IMR-90 (cell line): Measurements from ENCODE around the gene VOPP1. TPM values are rescaled to one million over a fixed set of nuclear protein-coding genes. Genes with fewer than 3 reads are reported as not detected.

Source experiments
- ATAC-seq: fragments of 200-7000 bp; cut with Tn5 transposase; 2 replicates; pipeline ENCODE4 v1.9.1; 2020; ENCODE audit warnings: low read depth, mild to moderate bottlenecking, moderate library complexity
- BruUV-seq: library from RNA; stranded (reverse); fragments of 400-500 nt; replicated peaks from 2 replicates; lab custom pipeline; 2021; lab: Mats Ljungman, UMichigan
- CTCF ChIA-PET: fragments of 300-600 bp; formaldehyde crosslinking; extraction: SDS; loops from one replicate; lab custom pipeline; 2021; ENCODE audit warnings: antibody characterized with exemption; lab: Yijun Ruan, JAX
- POLR2A ChIA-PET: fragments of 300-600 bp; sonication (Branson Sonifier 250); formaldehyde crosslinking; loops from one replicate; lab custom pipeline; 2022; ENCODE audit warnings: antibody characterized with exemption; ENCODE audit not compliant: unreplicated experiment; lab: Charles Lee
- DNase-seq: peaks from one replicate; pipeline ENCODE4 v3.0.0; 2013
- H2AFZ ChIP-seq: replicated peaks from 2 replicates; pipeline ENCODE3; 2013; ENCODE audit warnings: low read length, mild to moderate bottlenecking; ENCODE audit not compliant: poor library complexity
- H2AK5ac ChIP-seq: 2 replicates; pipeline ENCODE4 v1.6.1; 2013; ENCODE audit warnings: low read depth, low read length, inconsistent platforms
- H2AK9ac ChIP-seq: replicated peaks from 2 replicates; pipeline ENCODE3; 2013; ENCODE audit warnings: mild to moderate bottlenecking, low read depth, low read length, moderate library complexity; ENCODE audit not compliant: poor library complexity
- H2BK120ac ChIP-seq: 2 replicates; pipeline ENCODE4 v1.6.1; 2013; ENCODE audit warnings: low read depth, low read length, inconsistent platforms
- H2BK15ac ChIP-seq: 3 replicates; pipeline ENCODE4 v1.6.1; 2013; ENCODE audit warnings: low read depth, low read length, inconsistent platforms
- H2BK20ac ChIP-seq: 2 replicates; pipeline ENCODE4 v1.6.1; 2013; ENCODE audit warnings: low read depth, mild to moderate bottlenecking, inconsistent platforms, low read length, moderate library complexity
- H2BK5ac ChIP-seq: 2 replicates; pipeline ENCODE4 v1.6.1; 2013; ENCODE audit warnings: mild to moderate bottlenecking, low read depth, low read length, inconsistent platforms; ENCODE audit not compliant: poor library complexity, severe bottlenecking
- H3K14ac ChIP-seq: replicated peaks from 2 replicates; pipeline ENCODE4 v1.6.1; 2013; ENCODE audit warnings: low read depth, low read length, inconsistent platforms
- H3K18ac ChIP-seq: 2 replicates; pipeline ENCODE4 v1.6.1; 2013; ENCODE audit warnings: low read depth, low read length, control low read depth
- H3K23ac ChIP-seq: 2 replicates; pipeline ENCODE4 v1.6.1; 2013; ENCODE audit warnings: low read depth, low read length, inconsistent platforms
- H3K27ac ChIP-seq: 2 replicates; pipeline ENCODE4 v1.5.1; 2013; ENCODE audit warnings: mild to moderate bottlenecking, control low read depth, low read length; ENCODE audit not compliant: insufficient read depth
- H3K27me3 ChIP-seq: 2 replicates; pipeline ENCODE4 v1.6.1; 2013; ENCODE audit warnings: low read length; ENCODE audit not compliant: control insufficient read depth, insufficient read depth
- H3K36me3 ChIP-seq: 2 replicates; pipeline ENCODE4 v1.6.1; 2013; ENCODE audit warnings: low read length, mixed read lengths; ENCODE audit not compliant: control insufficient read depth, insufficient read depth
- H3K4ac ChIP-seq: 2 replicates; pipeline ENCODE4 v1.6.1; 2013; ENCODE audit warnings: low read depth, low read length, inconsistent platforms
- H3K4me1 ChIP-seq: 2 replicates; pipeline ENCODE4 v1.6.1; 2013; ENCODE audit warnings: low read length, mixed read lengths; ENCODE audit not compliant: control insufficient read depth, insufficient read depth
- H3K4me2 ChIP-seq: 2 replicates; pipeline ENCODE4 v1.6.1; 2013; ENCODE audit warnings: low read depth, mild to moderate bottlenecking, control low read depth, low read length, moderate library complexity
- H3K4me3 ChIP-seq: 2 replicates; pipeline ENCODE4 v1.5.1; 2013; ENCODE audit warnings: low read depth, mild to moderate bottlenecking, control low read depth, low read length, moderate library complexity; ENCODE audit not compliant: insufficient read depth
- H3K56ac ChIP-seq: 2 replicates; pipeline ENCODE4 v1.6.1; 2013; ENCODE audit warnings: low read length, inconsistent platforms; ENCODE audit not compliant: insufficient read depth; ENCODE audit errors: extremely low read depth
- H3K79me1 ChIP-seq, 2 experiments: 2 replicates each; pipeline ENCODE4 v1.6.1; 2013; ENCODE audit warnings: low read length in 2 of 2, inconsistent platforms in 1 of 2, low read depth in 1 of 2
- H3K9ac ChIP-seq: 2 replicates; pipeline ENCODE4 v1.6.1; 2013; ENCODE audit warnings: low read depth, low read length, control low read depth
- H3K9me1 ChIP-seq: 2 replicates; pipeline ENCODE4 v1.6.1; 2013; ENCODE audit warnings: low read length, inconsistent platforms; ENCODE audit not compliant: insufficient read depth
- H3K9me3 ChIP-seq: 2 replicates; pipeline ENCODE4 v1.6.1; 2013; ENCODE audit warnings: low read length; ENCODE audit not compliant: control insufficient read depth, insufficient read depth
- H4K20me1 ChIP-seq: 2 replicates; pipeline ENCODE4 v1.6.1; 2013; ENCODE audit warnings: low read length, inconsistent platforms; ENCODE audit not compliant: insufficient read depth
- H4K5ac ChIP-seq: 2 replicates; pipeline ENCODE4 v1.6.1; 2013; ENCODE audit warnings: mild to moderate bottlenecking, low read depth, low read length, control low read depth
- H4K8ac ChIP-seq, 2 experiments: 2 replicates each; pipeline ENCODE4 v1.6.1; 2013; ENCODE audit warnings: low read depth in 2 of 2, low read length in 2 of 2, control low read depth in 1 of 2, inconsistent platforms in 1 of 2
- H4K91ac ChIP-seq: 2 replicates; pipeline ENCODE4 v1.6.1; 2013; ENCODE audit warnings: low read depth, low read length, inconsistent platforms; ENCODE audit not compliant: insufficient read depth
- CEBPB ChIP-seq: IDR thresholded peaks from 2 replicates; pipeline ENCODE4 v1.6.1; 2012; ENCODE audit warnings: low read depth, low read length, improper control_type of control experiment
- WGBS, 2 experiments: methylation state at CpG; one replicate each; pipeline versions ENCODE4 v1.1.5 to v1.1.7; 2013; ENCODE audit warnings: missing lambda C conversion rate in 2 of 2; ENCODE audit not compliant: insufficient read length in 1 of 2; ENCODE audit errors: extremely low coverage in 2 of 2; 5-methylcytosine and 5-hydroxymethylcytosine counted together
- dilution Hi-C: fragments of 300-500 bp; cut with HindIII; formaldehyde crosslinking; loops from one replicate; pipeline ENCODE4 v1.14.3; 2018; ENCODE audit warnings: low sequenced_read_pairs; ENCODE audit not compliant: unreplicated experiment
- in situ Hi-C: fragments of 300-500 bp; cut with MboI; formaldehyde crosslinking; loops from 3 replicates; pipeline ENCODE4 v1.14.3; 2019; ENCODE audit warnings: low sequenced_read_pairs, inconsistent platforms, mixed read lengths
- intact Hi-C: fragments of 100-400 bp; cut with micrococcal nuclease; formaldehyde crosslinking; loops from 2 replicates; pipeline ENCODE4 v1.10.0; 2022
- polyA plus RNA-seq, 3 experiments: library from polyadenylated mRNA; depleted of rRNA; stranded (reverse); fragments of >200 nt; gene quantifications; 2 replicates each; pipeline ENCODE4 v1.2.3, GENCODE V29; 2012; ENCODE audit warnings: low replicate concordance in 1 of 3
- total RNA-seq: library from RNA; depleted of rRNA; stranded (reverse); fragments of >200 nt; gene quantifications from 2 replicates; pipeline ENCODE4 v1.2.3, GENCODE V29; 2012
- TF ChIP-seq, protein P1 (sequence below): conservative IDR thresholded peaks from 2 replicates; pipeline ENCODE4 v1.5.1; 2012; ENCODE audit warnings: mild to moderate bottlenecking, low read depth, low read length, improper control_type of control experiment

VOPP1 gene
- total and polyA plus RNA-seq, 2 of the 4 experiments (the other 2 are of a cell fraction): 60.2 to 94.5 TPM

DNA sequence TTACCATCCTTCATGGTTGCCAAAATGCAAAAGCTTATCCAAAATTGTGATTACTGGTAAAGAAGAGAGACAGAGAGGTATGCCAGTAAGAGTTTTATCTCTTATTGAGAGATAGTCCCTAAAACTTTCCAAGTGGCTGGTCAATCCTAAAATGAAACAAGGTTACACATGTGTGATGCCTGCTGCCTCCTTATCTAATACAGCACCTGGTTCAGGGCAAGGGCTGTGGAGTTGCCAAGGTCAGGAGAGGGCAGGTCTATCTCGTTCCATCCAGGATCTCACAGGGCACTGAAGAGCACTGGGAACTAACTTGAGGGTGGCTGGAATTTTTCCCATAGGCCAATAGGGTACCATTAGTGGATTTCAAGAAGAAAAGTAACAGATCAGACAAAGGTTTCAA is 18.3 kb downstream of the VOPP1 start:
- Histone ChIP-seq H3K27me3 (no peaks in the 10 kb centered on the region), H2BK5ac (no peak overlapping the region), H3K9me1 (peaks cover 55% of the 10 kb centered on the region), H3K27ac (no peak overlapping the region), H3K9me3 (no peaks in the 10 kb centered on the region), H2BK20ac (peak overlapping the region; percentile 44; the same call in 1 of the 2 replicates), H3K23ac (peak overlapping the region; percentile 44; the same call in 1 of the 2 replicates), H3K4me1 (peaks cover 18% of the 10 kb centered on the region), H3K4me3 (no peak overlapping the region), H3K18ac (no peak overlapping the region), H4K5ac (no peak overlapping the region), H2BK15ac (no peak overlapping the region), H3K14ac (peak overlapping the region; percentile 69; the same call in 1 of the 2 replicates), H2AFZ (no peak overlapping the region), H3K9ac (no peak overlapping the region), H4K20me1 (peaks cover 98% of the 10 kb centered on the region), H3K56ac (no peak overlapping the region), H3K4ac (no peak overlapping the region), H3K4me2 (no peak overlapping the region), H2AK9ac (no peak overlapping the region), H2BK120ac (no peak overlapping the region), H3K36me3 (peaks cover 4% of the 10 kb centered on the region), H3K79me1 (peaks cover 48 to 98% of the 10 kb centered on the region in 2 experiments), H4K91ac (no peak overlapping the region), H2AK5ac (peak overlapping the region; percentile 40; the same call in 1 of the 2 replicates), H4K8ac (peak overlapping the region in 1 of 2 experiments; percentile 17; a peak in 1 of 4 replicates)
- intact Hi-C loops (no loop called here), in situ Hi-C loops (loop anchor here (25.0 kb wide), 1 partner anchor 792 kb away; the partner anchor contains the start of gene SEC61G), dilution Hi-C loops (no loop called here)
- POLR2A ChIA-PET: no interaction called here
- ATAC-seq (no peak), DNase-seq (no peak)
- BruUV-seq: no TSS peak
- TF ChIP-seq, protein P1, sequence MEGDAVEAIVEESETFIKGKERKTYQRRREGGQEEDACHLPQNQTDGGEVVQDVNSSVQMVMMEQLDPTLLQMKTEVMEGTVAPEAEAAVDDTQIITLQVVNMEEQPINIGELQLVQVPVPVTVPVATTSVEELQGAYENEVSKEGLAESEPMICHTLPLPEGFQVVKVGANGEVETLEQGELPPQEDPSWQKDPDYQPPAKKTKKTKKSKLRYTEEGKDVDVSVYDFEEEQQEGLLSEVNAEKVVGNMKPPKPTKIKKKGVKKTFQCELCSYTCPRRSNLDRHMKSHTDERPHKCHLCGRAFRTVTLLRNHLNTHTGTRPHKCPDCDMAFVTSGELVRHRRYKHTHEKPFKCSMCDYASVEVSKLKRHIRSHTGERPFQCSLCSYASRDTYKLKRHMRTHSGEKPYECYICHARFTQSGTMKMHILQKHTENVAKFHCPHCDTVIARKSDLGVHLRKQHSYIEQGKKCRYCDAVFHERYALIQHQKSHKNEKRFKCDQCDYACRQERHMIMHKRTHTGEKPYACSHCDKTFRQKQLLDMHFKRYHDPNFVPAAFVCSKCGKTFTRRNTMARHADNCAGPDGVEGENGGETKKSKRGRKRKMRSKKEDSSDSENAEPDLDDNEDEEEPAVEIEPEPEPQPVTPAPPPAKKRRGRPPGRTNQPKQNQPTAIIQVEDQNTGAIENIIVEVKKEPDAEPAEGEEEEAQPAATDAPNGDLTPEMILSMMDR: no peak
- no peak for TF ChIP-seq CEBPB
- WGBS, 2 experiments: no CpG with 5 or more reads among the region's 1 CpG
- CTCF ChIA-PET: no interaction called here
